HG02970 (cell line): ENCODE data around the gene COX4I1.

Experiments used
- ATAC-seq: cut with Tn5 transposase; IDR thresholded peaks from one replicate; pipeline ENCODE4 v1.9.1; 2021; ENCODE audit warnings: mild to moderate bottlenecking, moderate library complexity, moderate number of reproducible peaks; ENCODE audit not compliant: unreplicated experiment, low FRiP score

Gene COX4I1

GRCh38 chr16:85765767-85766166, 33.7 kb upstream of the COX4I1 start:
- no peak for ATAC-seq

DNA sequence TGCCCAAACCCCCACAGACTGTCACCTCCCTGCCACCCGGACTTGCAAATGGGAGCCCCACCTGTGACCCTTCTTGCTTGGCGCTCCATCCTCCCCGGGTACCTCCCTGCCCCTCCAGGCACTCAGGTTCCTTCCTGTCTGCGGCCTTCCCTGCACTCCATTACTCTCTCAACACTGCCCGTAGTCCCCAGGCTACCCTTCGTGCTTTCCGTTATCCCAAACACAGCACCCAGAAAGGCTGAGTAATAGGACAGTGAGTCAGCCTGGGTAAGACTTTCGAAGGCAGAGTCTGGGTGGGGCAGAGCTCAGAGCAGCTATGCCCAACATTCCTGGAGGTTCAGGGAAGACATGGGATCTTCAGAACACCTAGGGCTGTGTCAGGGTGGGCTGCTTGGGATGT, 32.0 kb upstream of the COX4I1 start:
- ATAC-seq: no peak

- ATAC-seq: no peak
Observed at GRCh38 chr16:85768199-85768598, 31.3 kb upstream of the COX4I1 start.

DNA sequence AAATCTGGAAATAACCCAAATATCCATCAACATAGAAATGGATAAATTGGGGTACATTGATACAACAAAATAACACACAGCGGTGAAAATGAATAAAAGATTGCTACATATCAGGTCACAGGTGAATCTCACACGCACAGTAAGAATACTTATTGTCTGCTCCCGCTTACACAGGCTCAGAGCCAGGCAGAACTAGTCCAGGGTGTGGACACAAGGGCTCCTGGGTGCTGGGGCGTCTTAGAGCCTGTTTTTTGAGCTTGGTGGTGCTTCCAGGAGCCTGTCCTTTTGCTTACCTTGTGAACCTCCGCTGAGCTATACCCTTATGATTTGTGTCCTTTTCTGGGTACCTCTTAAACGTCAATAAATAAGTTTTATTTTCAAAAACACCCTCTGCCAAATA, 28.8 kb upstream of the COX4I1 start:
- no peak for ATAC-seq

DNA sequence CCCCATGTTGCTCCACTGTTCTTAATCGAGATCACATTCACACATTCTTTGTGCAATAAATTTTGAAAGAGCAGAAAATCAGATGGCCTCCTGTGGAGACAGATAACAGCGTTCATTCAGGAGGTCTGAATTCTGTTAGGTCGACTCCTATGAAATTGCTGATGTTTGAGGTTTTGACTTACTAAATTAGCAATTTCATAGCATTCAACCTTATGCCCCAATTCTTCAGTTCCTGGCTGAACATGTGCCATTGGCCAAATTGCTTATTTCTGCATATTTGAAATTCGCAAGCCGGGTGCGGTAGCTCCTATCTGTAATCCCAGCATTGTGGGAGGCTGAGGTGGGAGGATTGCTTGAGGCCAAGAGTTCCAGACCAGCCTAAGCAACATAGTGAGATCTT, 26.5 kb upstream of the COX4I1 start:
- no peak for ATAC-seq

GRCh38 chr16:85774136-85774535, 25.4 kb upstream of the COX4I1 start:
- ATAC-seq: no peak

GRCh38 chr16:85774811-85775210, 24.7 kb upstream of the COX4I1 start:
- ATAC-seq: no peak

GRCh38 chr16:85777583-85778310, 21.7 kb upstream of the COX4I1 start:
- no peak for ATAC-seq

DNA sequence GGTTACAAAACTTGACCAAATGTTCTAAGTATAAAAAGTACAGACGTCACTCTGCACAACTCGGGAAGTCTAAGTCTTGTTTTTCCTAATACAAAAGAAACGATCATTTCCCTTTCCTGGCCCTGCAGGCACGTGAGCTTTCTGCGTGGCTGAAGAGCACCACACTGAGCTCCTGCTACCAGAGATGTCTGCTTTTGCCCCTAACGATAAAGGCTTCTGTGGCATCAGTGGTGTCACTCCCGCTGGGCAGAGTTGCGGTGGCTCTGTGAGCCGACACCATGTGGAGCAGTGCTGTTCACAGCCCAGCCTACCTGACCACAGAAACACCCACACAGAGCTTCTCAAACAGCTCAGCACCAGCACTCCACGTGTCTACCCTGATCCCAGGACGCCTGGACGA, 20.6 kb upstream of the COX4I1 start:
- no peak for ATAC-seq

GRCh38 chr16:85780281-85780680, 19.2 kb upstream of the COX4I1 start:
- no peak for ATAC-seq

GRCh38 chr16:85781156-85781555, 18.3 kb upstream of the COX4I1 start:
- ATAC-seq: no peak

DNA sequence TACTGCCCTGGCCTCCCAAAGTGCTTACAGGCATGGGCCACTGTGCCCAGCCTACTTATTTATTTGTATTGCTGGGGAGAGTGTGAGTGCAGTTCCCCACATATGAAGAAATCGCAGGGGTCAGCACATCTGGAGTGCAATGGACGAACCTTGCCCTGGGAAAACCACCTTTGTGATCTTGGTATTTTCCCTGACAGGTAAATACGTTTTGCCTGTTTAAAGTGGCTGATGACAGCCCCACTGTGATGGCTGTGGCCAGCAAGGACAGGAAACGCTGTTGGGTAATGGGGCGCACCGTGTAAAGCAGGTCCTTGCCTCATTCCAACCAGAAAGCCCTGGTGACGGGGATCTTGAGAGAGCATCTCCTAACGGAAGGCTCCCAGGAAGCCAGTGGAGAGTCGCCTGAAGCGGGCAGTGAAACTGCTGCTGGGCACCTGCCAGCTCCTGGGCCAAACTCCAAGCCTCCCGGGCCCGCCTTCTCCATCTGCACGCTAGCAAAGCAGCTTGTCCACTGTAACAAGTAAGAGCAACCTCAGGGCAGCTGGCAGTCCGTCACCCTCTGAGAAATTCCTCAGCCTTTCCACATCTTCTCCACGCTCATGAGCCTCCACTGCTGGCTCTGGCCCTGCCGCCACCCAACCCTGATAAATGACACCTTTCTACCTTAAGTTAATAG, 17.7 kb upstream of the COX4I1 start:
- ATAC-seq: no peak

DNA sequence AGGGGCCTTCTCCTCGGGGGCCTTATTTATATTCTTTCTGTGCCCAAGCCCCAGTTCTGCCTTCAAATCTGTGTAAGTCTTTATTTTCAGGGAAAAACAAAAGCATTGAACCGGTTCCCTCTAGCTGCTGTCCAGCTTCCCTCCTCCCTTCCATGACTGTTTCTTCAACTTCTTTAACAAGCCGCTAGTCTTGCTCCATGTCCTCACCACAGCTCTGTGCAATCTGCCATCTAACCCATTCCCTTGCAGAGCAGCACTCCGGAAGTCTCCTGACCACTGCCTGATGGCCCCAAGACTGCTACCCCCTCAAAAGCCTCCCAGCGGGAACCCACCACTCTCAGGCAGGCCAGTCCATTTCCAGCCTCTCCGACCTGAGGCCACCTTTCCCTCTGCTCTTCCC, 17.0 kb upstream of the COX4I1 start:
- ATAC-seq: no peak

DNA sequence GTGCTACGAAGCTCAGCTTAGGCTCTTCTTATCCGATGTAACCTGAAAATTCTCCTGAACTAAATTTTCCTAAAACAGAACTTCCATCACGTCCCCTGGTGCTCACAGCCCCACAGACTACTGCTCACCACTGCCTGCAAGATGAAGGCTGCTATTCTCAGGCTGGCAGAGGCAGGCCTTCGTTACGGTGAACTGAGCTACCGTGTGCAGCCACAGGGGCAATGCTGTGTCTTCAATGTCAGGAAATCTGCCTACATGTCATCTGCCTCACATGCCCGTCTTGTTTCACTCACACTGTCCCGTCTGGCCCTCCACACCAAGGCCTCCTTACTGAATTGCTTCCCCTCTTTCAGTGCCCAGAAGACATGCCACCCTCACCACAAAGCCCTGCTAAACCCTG, 16.1 kb upstream of the COX4I1 start:
- ATAC-seq: no peak

GRCh38 chr16:85784813-85785212, 14.7 kb upstream of the COX4I1 start:
- no peak for ATAC-seq

DNA sequence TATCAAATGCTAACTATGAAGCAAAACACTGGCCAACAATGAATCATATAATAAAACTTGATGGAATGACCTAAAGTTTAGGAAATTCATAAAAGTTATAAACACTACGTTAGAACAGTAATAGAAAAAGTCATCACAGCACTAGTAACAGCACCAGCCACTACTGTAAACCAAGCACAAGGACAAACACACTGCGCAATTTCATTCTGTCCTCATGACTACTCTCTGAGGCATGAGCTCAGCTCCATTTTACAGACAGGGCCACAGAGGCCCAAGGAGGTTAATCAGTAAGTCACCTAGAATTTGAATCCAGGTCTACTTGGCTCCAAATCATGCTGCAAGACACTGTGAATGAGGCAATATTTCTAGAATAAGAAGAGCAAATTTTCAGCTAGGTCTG, 13.6 kb upstream of the COX4I1 start:
- no peak for ATAC-seq

DNA sequence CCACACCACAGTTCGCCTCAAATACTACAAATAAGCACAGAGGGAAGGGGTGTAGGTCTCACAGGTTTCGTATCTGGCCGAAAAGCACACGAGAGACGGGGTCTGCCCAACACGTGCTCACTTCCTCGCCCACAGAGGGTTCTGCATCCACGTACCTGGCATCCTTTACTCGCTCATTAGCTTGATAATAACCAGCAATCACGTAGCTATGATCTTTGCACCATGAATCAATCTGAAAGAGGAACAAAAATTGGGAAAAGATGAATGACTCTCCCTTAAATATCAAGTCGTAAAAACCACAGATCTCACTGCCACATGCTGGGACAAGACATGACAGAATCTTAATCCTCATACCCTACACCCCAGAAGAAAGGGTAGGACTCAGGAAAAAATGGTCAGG, 10.7 kb upstream of the COX4I1 start:
- ATAC-seq: no peak

GRCh38 chr16:85789773-85790172, 9.7 kb upstream of the COX4I1 start:
- ATAC-seq: no peak

DNA sequence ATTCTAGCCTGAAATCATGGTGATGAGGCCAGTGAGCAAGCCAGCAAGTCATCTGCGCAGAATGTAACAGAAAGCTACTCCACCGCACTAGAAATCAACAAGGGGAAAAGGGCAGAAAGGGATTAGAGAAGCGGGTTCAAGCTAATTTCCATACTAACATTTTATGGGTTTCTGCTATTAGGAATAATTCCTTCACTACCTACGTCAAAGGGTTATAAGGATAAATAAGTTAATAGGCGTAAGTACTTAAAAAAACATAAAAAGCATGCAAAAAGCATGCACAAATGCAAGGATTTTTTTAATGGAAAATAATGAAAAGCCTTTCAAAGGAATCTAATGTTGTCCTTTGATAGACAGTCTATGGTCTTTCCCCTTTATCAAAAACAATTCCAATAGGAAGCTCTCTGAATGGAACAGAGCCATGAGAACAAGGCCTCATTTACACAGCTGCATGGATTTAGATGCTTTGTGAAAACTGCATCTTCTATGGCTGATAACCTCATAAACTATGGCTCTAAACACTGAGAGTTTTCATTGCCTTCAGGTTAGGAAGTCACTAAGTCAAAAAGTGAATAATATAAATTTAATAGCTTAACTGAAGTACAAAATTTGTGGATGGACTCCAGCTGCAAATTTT, 5.7 kb upstream of the COX4I1 start:
- no peak for ATAC-seq

DNA sequence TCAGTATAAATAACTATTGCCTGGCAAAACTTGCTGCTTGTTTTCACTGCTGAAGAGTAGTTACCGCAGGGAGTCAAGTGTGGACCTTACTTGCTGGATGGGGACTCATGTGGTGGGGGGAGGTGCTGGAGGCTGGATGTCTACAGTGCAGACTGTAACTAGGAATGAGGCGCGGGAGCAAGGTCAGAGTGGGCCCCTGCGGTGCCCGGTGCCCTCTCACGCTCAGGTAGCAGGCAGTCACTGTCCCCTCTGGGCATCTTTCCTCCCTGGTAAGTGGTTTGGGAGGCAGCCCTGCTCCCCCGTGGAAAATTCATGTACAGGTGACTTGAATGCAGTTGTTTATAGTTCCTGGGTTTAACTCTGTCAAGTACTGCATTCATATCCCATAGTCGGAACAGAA, 4.8 kb upstream of the COX4I1 start:
- ATAC-seq: no peak

GRCh38 chr16:85796152-85796551, 3.3 kb upstream of the COX4I1 start:
- ATAC-seq: no peak

GRCh38 chr16:85796599-85796998, 2.9 kb upstream of the COX4I1 start:
- no peak for ATAC-seq
